GM10847 (cell line): Measurements from ENCODE around the gene SKI.

Experiments
- POLR2A ChIP-seq: IDR thresholded peaks from 2 replicates; pipeline ENCODE4 v1.6.1; 2011; ENCODE audit not compliant: insufficient read length; ENCODE audit errors: extremely low read depth

The SKI gene

DNA sequence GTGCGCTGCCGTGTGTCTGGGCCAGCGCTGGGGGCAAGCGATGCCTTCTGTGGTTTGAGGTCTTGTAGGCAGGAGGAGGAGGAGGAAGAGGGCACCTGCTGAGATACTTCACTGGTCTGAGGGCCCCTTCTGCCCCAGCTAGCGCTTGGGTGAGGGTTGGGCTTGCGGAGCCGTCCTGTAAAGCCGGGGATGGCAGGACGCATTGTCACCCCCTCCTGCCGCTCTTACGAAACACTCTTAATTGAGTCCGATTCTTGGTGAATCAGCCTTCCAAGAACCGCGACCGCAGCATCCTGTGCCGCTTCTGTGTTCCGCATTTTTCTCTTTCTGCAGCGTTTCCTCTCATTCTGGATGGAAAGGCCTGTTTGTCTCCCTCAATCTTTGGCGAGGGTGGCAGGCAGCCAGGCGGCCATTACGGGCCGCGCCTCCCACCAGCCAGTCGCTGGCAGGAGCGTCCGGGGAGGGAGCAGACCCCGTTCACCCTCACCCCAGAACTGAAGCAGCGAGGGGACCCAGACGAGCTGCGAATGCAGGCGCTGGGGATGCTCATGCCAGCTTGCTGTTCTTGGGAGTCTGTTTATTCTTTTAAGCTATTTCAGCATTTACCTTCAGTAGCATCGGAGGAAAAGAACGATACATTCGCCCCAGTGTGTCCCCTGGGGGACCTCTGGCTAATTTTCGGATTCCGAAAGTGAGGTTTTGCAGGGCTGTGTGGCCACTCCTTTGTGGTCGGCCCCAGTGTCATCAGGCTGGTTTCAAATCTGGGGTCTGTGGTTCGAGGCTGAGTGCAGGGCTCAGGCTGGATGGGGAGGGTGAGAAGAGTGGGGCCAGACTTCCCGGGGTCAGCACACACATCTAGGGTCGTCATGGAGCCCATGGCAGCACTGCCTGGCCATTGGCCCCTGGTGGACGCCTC is 62.7 kb downstream of the SKI start:
- no peak for TF ChIP-seq POLR2A

DNA sequence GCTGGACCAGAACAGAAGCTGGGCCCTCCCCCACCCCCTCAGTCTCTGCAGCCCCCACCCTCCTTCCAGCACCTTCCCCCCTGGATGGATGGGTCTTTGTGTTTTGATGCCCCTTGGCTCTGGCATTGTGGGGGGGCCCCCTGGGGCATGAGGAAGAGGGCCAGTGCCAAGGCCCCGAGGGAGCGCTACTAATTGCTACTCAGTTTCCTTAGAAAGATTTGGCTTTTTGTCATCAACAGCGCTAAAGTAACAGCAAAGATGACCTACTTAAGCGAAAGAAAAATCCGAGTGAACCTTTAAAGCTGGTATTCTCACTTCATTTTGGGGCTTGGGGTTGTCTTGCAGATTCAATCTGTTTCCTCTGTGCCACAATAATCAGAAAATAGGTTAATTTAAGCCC is 63.5 kb downstream of the SKI start:
- no peak for TF ChIP-seq POLR2A

- no peak for TF ChIP-seq POLR2A
Measured at GRCh38 chr1:2292725-2293450, 64.8 kb downstream of the SKI start.

- no peak for TF ChIP-seq POLR2A
Measured at GRCh38 chr1:2294033-2294724, 66.1 kb downstream of the SKI start.

DNA sequence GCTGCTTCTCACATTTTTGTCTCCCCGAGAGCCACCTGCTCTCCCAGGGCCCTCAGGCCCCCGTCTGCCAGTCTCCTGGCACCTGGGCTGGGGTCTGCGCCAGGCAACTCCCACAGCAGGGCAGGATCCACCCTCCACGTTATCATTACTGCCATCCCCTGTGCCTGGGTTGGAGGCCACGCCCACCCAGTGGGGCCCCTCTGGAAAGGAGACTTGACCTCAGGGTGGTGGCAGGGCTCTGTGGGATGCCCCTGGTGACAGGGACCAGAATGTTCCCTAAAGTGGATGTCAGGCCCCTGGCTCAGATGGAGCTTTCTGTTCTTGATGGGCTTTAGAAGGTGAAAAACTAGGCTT is 66.6 kb downstream of the SKI start:
- no peak for TF ChIP-seq POLR2A

GRCh38 chr1:2295526-2295925 is 67.4 kb downstream of the SKI start:
- no peak for TF ChIP-seq POLR2A

DNA sequence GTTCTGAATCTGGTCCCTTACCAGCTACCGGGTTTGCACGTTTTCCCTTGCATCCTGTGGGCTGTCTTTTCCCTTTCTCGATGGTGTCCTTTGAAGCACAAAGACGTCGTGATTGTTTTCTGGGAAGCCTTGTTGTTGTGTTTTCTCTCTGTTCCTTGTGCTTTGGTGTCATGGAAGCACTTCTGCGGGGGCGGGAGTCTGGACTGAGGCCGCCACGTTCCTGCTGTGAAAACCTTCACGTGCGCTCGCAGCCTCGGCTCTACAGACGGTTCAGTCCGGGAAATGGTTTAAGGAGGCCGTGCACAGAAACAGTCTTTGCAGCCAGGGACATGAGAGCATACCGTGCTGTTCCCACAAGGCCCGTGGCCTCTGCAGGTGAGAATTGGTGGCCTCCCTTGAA is 68.5 kb downstream of the SKI start:
- no peak for TF ChIP-seq POLR2A

DNA sequence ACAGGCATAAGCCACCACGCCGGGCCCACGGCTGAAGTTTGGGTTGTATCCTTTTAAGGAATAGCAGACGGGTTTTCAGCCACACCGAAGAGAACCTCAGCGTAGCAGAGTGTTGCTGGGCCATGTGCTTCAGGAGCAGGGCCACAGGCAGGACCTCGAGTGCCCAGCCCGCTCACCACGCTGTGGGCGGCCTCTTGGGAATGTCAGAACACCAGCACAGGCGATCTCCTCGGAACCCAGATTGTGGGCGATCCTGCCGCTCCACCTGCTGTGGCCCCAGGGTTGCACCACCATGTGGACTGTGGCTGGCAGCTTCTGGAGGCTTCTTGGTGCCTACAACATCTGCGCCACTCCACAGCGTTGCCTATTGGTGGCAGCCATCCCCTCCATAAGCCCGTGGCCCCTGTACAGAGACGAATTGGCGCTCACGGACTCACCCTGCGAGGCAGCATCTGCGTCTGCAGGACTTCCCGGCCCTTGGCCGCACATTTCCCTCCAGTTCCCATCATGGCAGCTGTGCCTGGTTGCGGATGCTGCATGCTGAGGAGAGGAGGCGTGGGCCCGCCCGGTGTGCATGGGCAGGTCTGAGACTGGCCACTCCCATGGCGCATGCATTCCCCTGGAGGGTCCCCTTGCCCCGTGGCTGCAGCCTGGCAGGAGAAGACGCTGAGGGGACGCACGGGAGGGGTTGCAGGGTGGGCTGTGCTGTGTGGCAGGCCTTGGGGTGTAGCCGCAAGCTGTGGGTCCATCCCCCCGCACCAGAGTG is 69.3 kb downstream of the SKI start:
- no peak for TF ChIP-seq POLR2A

DNA sequence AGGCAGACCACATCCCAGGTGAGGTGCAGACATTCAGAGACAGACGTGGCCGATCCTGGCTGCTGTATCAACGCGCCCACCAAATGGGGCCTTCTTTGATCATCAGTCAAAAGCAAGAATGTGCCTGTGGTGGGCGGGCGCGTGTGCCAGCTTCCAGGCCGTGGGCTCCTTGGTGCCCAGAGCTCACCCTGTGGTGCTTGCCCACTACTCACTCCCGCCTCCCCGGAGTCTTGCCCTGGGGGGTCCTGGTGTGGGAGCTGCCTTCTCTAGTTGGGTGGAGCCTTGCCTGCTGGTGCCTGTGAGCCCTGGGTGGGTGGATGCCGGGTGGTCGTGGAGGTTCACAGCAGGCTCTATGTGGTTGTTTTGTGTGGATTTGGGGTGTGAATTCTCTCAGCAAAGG is 70.6 kb downstream of the SKI start:
- TF ChIP-seq POLR2A = no peak

GRCh38 chr1:2299131-2299627 is 71.1 kb downstream of the SKI start:
- TF ChIP-seq POLR2A = no peak

- no peak for TF ChIP-seq POLR2A
Measured at GRCh38 chr1:2300004-2300771, 72.1 kb downstream of the SKI start.

GRCh38 chr1:2300851-2301606 is 72.9 kb downstream of the SKI start:
- TF ChIP-seq POLR2A = no peak

DNA sequence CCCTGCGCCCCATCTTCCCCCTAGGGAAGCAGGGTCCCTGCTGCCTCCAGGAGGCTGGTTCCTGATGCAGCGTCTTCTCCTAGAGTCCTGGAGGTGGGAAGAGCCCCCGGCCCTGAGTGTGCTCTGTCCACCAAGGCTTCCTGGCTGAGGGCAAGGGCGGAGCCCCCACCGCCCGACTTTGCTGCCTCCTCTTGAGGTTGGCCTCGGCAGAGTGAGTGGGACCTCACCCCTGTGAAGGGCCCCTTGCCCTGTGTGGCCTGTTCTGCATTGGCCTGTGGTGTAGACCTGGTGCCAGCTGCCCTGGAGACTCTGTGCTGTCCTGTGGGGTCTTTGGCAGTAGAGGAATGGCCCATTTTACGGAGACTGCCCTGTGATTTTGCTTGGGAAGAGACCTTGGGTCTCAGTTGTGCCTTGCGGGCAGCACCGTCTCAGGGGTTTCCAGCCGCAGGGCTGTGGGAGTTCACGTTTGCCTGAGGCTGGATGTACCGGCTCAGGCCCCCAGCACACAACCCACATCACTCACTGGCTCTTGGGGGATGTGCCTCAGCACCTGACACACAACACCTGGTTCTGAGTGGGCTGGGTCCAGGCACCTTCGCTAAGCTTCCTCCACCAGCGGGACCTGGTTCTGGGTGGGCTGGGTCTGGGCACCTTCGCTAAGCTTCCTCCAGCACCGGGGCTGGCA is 73.6 kb downstream of the SKI start:
- no peak for TF ChIP-seq POLR2A
